HG03064 (cell line): ENCODE data around the gene DDX46.
"Not testable (repeated sequence)": the region's sequence is repeated elsewhere in the genome, so short reads cannot be mapped to it uniquely, and the experiment has no call there.

Source experiments
- ATAC-seq: cut with Tn5 transposase; IDR thresholded peaks from one replicate; pipeline ENCODE4 v1.9.1; 2021; ENCODE audit warnings: low read depth; ENCODE audit not compliant: unreplicated experiment

The DDX46 gene

DNA sequence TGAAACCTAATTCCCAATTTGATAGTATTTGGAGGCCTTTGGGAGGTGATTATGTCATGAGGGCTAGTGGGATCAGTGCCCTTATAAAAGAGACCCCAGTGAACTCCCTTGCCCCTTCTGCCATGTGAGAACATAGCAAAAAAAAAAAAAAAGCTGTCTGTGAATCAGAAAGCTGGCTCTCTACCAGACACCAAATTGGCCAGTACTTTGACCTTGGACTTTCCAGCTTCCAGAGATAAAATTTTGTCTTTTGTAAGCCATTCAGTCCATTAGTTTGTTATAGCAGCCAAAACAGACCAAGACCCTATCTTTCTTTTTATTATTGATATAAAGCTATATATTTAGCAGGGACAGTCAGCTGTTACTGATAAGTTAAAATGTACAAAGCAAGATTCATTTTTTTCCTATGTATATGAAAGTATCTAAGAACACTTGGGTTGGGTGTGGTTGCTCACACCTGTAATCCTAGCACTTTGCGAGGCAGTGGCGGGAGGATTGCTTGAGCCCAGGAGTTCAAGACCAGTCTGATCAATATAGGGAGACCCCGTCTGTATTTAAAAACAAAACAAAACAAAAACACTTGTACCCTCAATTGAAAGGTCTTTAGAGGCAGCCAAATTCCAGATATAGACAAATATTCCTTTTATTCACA lies 79.1 kb downstream of the DDX46 start:
- ATAC-seq = no peak

- ATAC-seq = not testable (repeated sequence)
These were observed 79.8 kb downstream of the DDX46 start for GRCh38 chr5:134838361-134838760.

GRCh38 chr5:134840811-134841210 lies 82.2 kb downstream of the DDX46 start:
- no peak for ATAC-seq

- no peak for ATAC-seq
These were observed 85.7 kb downstream of the DDX46 start for GRCh38 chr5:134844252-134844651.

DNA sequence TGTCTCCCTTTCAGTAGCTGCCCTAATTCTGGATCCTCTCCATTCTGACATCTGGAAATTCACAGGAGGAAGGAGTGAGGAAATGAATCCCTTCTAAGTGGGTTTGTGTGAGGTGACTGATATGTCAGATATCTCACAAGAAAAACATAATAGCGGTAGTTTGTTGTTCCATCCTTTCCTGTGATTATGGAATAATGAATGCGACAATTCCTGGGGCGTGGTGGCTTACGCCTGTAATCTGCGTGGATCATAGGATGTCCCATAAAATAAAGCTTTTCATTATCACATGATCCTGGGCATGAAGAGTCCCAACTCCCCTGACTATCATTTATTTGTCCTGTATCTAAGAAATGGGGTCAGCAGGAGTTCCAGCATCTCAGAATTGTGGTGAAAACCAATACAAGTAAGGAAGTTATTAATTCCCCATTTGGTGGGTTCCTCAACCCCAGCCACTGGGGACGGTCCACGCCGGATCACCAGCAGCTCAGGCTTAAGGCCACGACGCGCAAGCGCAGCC lies 86.8 kb downstream of the DDX46 start:
- ATAC-seq = no peak

DNA sequence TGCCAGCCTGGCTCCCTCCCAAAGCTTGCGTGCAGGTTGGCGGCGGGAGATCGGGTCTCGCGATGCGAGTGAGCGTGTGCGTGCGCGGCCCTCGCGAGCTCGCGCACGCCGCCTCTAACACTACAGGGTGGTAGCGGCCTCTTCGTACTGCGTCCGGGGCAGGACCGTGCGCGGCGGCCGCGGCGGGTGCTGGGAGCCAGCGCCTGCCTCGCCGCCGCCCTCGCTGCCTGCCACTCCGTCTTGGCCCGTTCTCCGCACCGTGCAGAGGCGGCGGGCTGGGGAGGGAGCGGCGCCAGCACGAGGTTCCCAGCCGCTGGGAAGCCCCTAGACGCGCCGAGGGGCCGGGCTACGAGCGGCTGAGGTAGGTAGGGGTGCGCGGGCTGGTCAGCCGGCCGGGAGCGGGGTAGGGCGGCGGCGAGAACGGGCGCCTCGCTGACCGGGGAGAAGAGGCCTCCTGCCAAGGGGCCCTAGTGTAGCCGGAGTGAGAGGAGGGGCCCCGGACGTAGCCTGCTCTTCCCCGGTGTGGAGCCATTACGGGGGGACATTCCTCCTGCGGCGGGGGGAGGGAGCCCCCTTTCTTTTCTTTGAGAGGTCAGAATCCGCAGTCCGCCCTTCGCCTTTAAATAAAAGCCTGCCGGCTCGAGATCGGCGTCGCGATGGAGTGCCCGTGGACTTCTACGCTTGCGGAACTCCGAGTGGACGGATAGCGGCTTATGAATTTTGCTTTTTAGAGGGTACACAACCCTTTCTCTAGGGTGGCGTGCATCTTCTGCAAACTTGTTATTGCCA lies 87.5 kb downstream of the DDX46 start, which contains the start of gene C5orf24:
Gene C5orf24 (plus strand): TSS at position 117 of the 789 bp plus-strand sequence. CDS start 8,933 bp downstream, outside the sequence.
- ATAC-seq = peak; percentile 92

- peak; percentile 7 for ATAC-seq
These were observed 88.0 kb downstream of the DDX46 start for GRCh38 chr5:134846641-134846960.

GRCh38 chr5:134849434-134849933 lies 90.9 kb downstream of the DDX46 start:
- ATAC-seq = not testable (repeated sequence)

DNA sequence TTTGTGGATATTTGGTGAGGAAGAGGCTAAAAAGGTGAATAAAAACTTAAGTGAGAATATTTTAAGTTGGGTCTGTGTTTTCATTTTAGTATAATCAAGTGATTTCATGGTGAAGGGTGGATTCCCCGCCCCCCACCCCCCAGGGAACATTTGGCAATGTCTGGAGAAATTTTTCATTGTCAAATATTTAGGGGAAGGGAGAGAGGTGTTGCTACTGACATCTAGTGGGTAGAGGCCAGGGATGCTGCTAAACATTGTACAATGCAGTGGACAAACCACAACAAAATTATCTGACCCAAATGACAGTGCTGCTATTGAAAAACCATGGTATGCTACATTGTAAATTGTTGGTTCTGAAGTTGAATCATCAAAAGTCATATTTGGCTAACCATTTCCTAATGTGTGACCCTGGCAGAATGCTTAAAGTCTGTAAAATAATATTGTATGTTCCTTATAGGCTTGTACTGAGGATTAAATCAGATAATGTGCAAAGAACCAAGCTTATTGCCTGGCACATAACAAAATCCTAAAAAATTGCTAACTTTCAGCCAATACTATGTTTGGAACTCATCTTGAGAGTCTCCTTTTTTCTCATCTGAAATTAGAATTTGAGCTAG lies 92.8 kb downstream of the DDX46 start:
- no peak for ATAC-seq

DNA sequence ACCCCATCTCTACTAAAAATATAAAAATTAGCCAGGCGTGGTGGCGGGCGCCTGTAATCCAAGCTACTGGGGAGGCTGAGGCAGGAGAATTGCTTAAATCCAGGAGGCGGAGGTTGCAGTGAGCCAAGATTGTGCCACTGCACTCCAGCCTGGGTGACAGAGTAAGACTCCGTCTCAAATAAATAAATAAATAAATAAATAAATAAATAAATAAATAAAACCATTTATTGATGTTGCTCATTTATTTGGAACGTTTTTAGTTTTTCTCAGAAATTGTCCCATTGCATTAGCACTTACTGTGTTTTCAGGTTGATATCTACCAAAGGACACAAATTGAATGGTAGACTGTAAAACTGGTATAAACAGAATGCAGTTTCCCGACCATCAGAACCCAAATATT lies 97.9 kb downstream of the DDX46 start:
- not testable (repeated sequence) for ATAC-seq

DNA sequence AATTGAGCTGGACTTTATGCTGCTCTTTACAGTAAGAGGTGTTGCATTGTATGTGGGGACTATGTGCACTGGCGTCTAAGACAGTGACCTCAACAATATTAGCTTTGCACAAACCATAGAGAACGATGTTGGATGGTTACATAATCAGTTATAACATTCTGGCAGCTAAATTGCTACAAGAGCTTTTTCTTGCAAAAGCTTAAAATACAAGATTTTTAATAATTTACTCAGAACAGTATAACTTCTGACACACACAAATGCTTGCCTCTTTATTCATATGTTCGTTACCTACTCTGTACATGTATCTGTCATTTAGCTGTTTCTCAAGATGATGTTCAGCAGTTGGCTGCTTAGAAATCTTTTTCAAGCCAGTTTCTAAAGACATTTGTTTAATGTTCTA lies 98.8 kb downstream of the DDX46 start:
- no peak for ATAC-seq

DNA sequence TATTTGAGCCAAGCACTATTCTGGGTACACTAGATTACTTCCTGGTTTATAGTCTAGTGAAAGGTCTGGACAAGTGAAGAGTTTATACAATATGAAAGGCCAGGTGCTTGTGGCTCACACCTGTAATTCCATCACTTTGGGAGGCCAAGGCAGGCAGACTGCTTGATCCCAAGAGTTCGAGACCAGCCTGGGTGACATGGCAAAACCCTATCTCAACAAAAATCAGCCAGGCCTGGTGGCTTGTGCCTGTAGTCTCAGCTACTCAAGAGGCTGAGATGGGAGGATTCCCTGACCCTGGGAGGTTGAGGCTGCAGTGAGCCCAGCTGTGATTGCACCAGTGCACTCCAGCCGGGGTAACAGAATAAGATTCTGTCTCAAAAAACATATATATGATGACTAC lies 106.1 kb downstream of the DDX46 start:
- no peak for ATAC-seq

DNA sequence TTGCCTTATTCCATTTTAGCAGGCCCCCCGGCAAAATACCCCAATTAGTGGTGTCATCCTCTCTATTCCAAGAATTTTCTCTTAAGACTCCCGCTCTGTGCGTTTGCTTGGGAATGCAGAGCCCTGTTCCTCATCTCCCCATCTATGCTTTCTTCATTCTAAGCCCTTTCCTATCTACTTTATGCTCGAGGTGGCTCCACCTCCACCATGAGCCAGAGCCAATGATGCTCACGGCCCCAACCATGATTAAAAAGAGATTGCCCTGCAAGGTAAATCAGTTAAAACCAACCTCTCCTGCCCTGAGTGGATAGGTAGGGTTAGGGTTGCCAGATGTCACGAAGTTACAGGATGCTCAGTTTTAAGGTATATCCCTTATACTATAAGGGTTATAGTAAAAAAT lies 114.9 kb downstream of the DDX46 start:
- no peak for ATAC-seq

- peak; percentile 73 for ATAC-seq
These were observed 115.6 kb downstream of the DDX46 start, which contains the start of gene TXNDC15 for GRCh38 chr5:134873987-134874830. Gene TXNDC15, plus strand, starts transcription at chr5:134874371. Its CDS starts 57 bp downstream, at chr5:134874428.

- peak; percentile 22 for ATAC-seq
These were observed 116.5 kb downstream of the DDX46 start for GRCh38 chr5:134874831-134875655.

- no peak for ATAC-seq
These were observed 118.6 kb downstream of the DDX46 start for GRCh38 chr5:134877159-134877558.

GRCh38 chr5:134878403-134878802 lies 119.8 kb downstream of the DDX46 start:
- no peak for ATAC-seq

DNA sequence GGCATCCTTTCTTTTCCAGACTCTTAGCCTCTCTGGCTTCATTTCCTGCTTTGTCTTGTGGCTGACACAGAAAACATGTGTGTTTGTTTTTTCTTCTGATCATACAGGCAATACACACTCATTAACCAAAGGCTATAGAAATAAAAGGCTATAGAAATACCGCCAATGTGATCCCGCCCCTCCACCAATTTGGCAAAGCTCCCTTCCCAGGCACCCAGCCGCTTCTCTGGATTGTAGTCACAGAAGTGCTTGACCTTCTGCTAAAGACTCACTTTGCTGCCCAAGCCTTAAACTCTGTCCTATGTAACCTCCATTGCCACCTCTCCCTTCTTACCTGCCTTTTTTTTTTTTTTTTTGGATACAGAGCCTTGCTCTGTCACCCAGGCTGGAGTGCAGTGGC lies 120.9 kb downstream of the DDX46 start:
- ATAC-seq = no peak
